HepG2 (cell line): Measurements from ENCODE around the gene TAF1A. TPM values are rescaled to one million over a fixed set of nuclear protein-coding genes. Genes with fewer than 3 reads are reported as not detected.

Experiments
- ATAC-seq: fragments of 200-7000 bp; cut with Tn5 transposase; 3 replicates; pipeline ENCODE4 v1.9.1; 2020; ENCODE audit warnings: mild to moderate bottlenecking, moderate library complexity
- BruUV-seq: library from RNA; stranded (reverse); fragments of 400-500 nt; replicated peaks from 2 replicates; lab custom pipeline; 2021; lab: Mats Ljungman, UMichigan
- CTCF ChIA-PET: fragments of 300-600 bp; formaldehyde crosslinking; extraction: SDS; loops from one replicate; lab custom pipeline; 2021; ENCODE audit warnings: low total read pairs, inconsistent platforms, low intra/inter-chr PET ratio; lab: Yijun Ruan, JAX
- POLR2A ChIA-PET: fragments of 350-600 bp; sonication (Branson Sonifier 250); formaldehyde crosslinking; loops from one replicate; lab custom pipeline; 2020; ENCODE audit warnings: antibody characterized with exemption, inconsistent platforms; lab: Yijun Ruan, JAX
- DNase-seq: peaks from one replicate; pipeline ENCODE4 v3.0.0-alpha.2; 2015; ENCODE audit warnings: low spot score
- FAIRE-seq: peaks from 3 replicates; lab custom pipeline; 2011; peaks lifted over from hg19 to GRCh38; lab: Jason Lieb, UNC
- H2AFZ ChIP-seq: one replicate; pipeline ENCODE4 v1.6.1; 2011; ENCODE audit warnings: low read length, inconsistent platforms
- H3K27ac ChIP-seq: fragments of 300-600 bp; 3 replicates; pipeline ENCODE4 v1.8.0; 2011; ENCODE audit warnings: mixed run types, mild to moderate bottlenecking, mixed read lengths, low read length, inconsistent platforms; ENCODE audit not compliant: insufficient read depth; ENCODE audit errors: extremely low read length
- H3K27me3 ChIP-seq, 2 experiments: fragments of 200-600 bp in 1 of 2; 2 replicates in 1 of 2; 3 replicates in 1 of 2; pipeline versions ENCODE4 v1.6.0 to v1.8.0; 2011; ENCODE audit warnings: low read length in 2 of 2, mild to moderate bottlenecking in 2 of 2, moderate library complexity in 2 of 2, inconsistent platforms in 1 of 2; ENCODE audit not compliant: insufficient read depth in 2 of 2, control insufficient read depth in 1 of 2
- H3K36me3 ChIP-seq, 2 experiments: fragments of 200-600 bp in 1 of 2; replicated peaks in 1 of 2; 2 replicates in 1 of 2; 3 replicates in 1 of 2; pipeline versions ENCODE4 v1.5.1 to v1.8.0; 2011; ENCODE audit warnings: low read length in 2 of 2, inconsistent platforms in 1 of 2; ENCODE audit not compliant: insufficient read depth in 2 of 2, control insufficient read depth in 1 of 2
- H3K4me1 ChIP-seq: 2 replicates; pipeline ENCODE4 v1.5.1; 2012; ENCODE audit warnings: low read length, inconsistent platforms; ENCODE audit not compliant: insufficient read depth
- H3K4me2 ChIP-seq: 2 replicates; pipeline ENCODE4 v1.6.0; 2011; ENCODE audit warnings: low read depth, low read length, inconsistent platforms
- H3K4me3 ChIP-seq, 3 experiments: fragments of 200-600 bp in 1 of 3; sonication (generic), shearing (Covaris generic) in 1 of 3; replicated peaks in 1 of 3; 2 replicates each; pipeline ENCODE4 v1.5.1; 2011 to 2016; ENCODE audit warnings: low read length in 3 of 3, inconsistent platforms in 2 of 3, low read depth in 2 of 3, mild to moderate bottlenecking in 2 of 3, control low read depth in 1 of 3, mixed read lengths in 1 of 3; ENCODE audit not compliant: insufficient read depth in 1 of 3
- H3K79me2 ChIP-seq: one replicate; pipeline ENCODE4 v1.6.1; 2011; ENCODE audit warnings: low read length, inconsistent platforms; ENCODE audit not compliant: insufficient read depth
- H3K9ac ChIP-seq: 2 replicates; pipeline ENCODE4 v1.6.0; 2011; ENCODE audit warnings: mild to moderate bottlenecking, low read depth, low read length, inconsistent platforms; ENCODE audit not compliant: insufficient read depth
- H3K9me3 ChIP-seq: 2 replicates; pipeline ENCODE4 v1.5.1; 2012; ENCODE audit warnings: mild to moderate bottlenecking, low read length
- H4K20me1 ChIP-seq: 2 replicates; pipeline ENCODE4 v1.6.0; 2011; ENCODE audit warnings: inconsistent platforms, mild to moderate bottlenecking, low read length, moderate library complexity; ENCODE audit not compliant: insufficient read depth
- CHCHD3 ChIP-seq: sonication (generic); formaldehyde crosslinking; IDR thresholded peaks from 2 replicates; pipeline ENCODE4 v1.8.0; 2022; ENCODE audit warnings: mild to moderate bottlenecking, missing genetic modification reagents, moderate library complexity
- NFKBIZ ChIP-seq: IDR thresholded peaks from 2 replicates; pipeline ENCODE4 v1.6.1; 2018; ENCODE audit warnings: missing genetic modification reagents, missing compliant biosample characterization
- RBAK ChIP-seq: sonication (generic); formaldehyde crosslinking; IDR thresholded peaks from 2 replicates; pipeline ENCODE4 v1.5.1; 2020; ENCODE audit warnings: mild to moderate bottlenecking, missing genetic modification reagents
- TBP ChIP-seq: sonication (generic); formaldehyde crosslinking; IDR thresholded peaks from 2 replicates; pipeline ENCODE4 v1.5.0; 2020; ENCODE audit warnings: missing genetic modification reagents
- ZBTB38 ChIP-seq: sonication (generic); formaldehyde crosslinking; IDR thresholded peaks from 2 replicates; pipeline ENCODE4 v1.5.1; 2020; ENCODE audit warnings: mild to moderate bottlenecking, missing genetic modification reagents
- ZNF292 ChIP-seq: sonication (generic); formaldehyde crosslinking; IDR thresholded peaks from 2 replicates; pipeline ENCODE4 v1.8.1; 2022; ENCODE audit warnings: mild to moderate bottlenecking, low read depth, missing genetic modification reagents, borderline replicate concordance
- ZNF414 ChIP-seq: sonication (generic); formaldehyde crosslinking; IDR thresholded peaks from 2 replicates; pipeline ENCODE4 v1.5.0; 2020; ENCODE audit warnings: missing genetic modification reagents
- WGBS: methylation state at CpG from one replicate; pipeline ENCODE4 v1.1.6; 2017; ENCODE audit warnings: low lambda C conversion rate; 5-methylcytosine and 5-hydroxymethylcytosine counted together
- in situ Hi-C: cut with HindIII; loops from 2 replicates; pipeline ENCODE4 v1.10.0; 2017; ENCODE audit warnings: low pct_unique_long_range_greater_than_20kb; ENCODE audit not compliant: extremely low pct_ligation_motif_present
- intact Hi-C: fragments of 100-400 bp; cut with micrococcal nuclease; formaldehyde crosslinking; loops from one replicate; pipeline ENCODE4 v1.10.0; 2022; ENCODE audit not compliant: unreplicated experiment
- polyA plus RNA-seq, 8 experiments: library from polyadenylated mRNA; depleted of rRNA in 3 of 8; stranded (reverse) in 7 of 8; unstranded in 1 of 8; fragments of >200 nt; fragmentation: Illumina TruSeq in 4 of 8; extraction: Trizol in 4 of 8; gene quantifications; 2 replicates each; pipeline versions ENCODE4 v1.2.1 to v1.2.3, GENCODE V29; 2011 to 2016; ENCODE audit warnings: low read depth in 4 of 8, missing spikeins in 1 of 8, mixed read lengths in 1 of 8; ENCODE audit not compliant: insufficient read depth in 1 of 8
- total RNA-seq, 5 experiments: library from RNA; depleted of rRNA; stranded (reverse); fragments of >200 nt; fragmentation: Illumina TruSeq; extraction: Trizol; gene quantifications; 2 replicates each; pipeline ENCODE4 v1.2.3, GENCODE V29; 2016; ENCODE audit warnings: low read depth in 1 of 5
- TF ChIP-seq, protein P1 (sequence below): IDR thresholded peaks from 2 replicates; pipeline ENCODE4 v1.6.1; 2016; ENCODE audit warnings: mild to moderate bottlenecking
- TF ChIP-seq, protein P2 (sequence below): sonication (generic); formaldehyde crosslinking; IDR thresholded peaks from 2 replicates; pipeline ENCODE4 v1.5.0; 2020; ENCODE audit warnings: mild to moderate bottlenecking, missing genetic modification reagents, borderline replicate concordance
- TF ChIP-seq, protein P3 (sequence below): sonication (generic); formaldehyde crosslinking; IDR thresholded peaks from 2 replicates; pipeline ENCODE4 v1.5.0; 2020; ENCODE audit warnings: missing genetic modification reagents, mild to moderate bottlenecking, borderline replicate concordance
- TF ChIP-seq, protein P4 (sequence below), 2 experiments: sonication (generic) in 1 of 2; formaldehyde crosslinking in 1 of 2; IDR thresholded peaks; 2 replicates each; pipeline versions ENCODE4 v1.4.0 to v1.6.1; 2018 to 2020; ENCODE audit warnings: missing genetic modification reagents in 2 of 2, borderline replicate concordance in 1 of 2, low read depth in 1 of 2, mild to moderate bottlenecking in 1 of 2, missing biosample characterization in 1 of 2

The TAF1A gene
- total and polyA plus RNA-seq, 2 of the 13 experiments (the other 11 are each of a cell fraction or from before 2014, with no cell fraction given): 3.3 to 10.7 TPM

DNA sequence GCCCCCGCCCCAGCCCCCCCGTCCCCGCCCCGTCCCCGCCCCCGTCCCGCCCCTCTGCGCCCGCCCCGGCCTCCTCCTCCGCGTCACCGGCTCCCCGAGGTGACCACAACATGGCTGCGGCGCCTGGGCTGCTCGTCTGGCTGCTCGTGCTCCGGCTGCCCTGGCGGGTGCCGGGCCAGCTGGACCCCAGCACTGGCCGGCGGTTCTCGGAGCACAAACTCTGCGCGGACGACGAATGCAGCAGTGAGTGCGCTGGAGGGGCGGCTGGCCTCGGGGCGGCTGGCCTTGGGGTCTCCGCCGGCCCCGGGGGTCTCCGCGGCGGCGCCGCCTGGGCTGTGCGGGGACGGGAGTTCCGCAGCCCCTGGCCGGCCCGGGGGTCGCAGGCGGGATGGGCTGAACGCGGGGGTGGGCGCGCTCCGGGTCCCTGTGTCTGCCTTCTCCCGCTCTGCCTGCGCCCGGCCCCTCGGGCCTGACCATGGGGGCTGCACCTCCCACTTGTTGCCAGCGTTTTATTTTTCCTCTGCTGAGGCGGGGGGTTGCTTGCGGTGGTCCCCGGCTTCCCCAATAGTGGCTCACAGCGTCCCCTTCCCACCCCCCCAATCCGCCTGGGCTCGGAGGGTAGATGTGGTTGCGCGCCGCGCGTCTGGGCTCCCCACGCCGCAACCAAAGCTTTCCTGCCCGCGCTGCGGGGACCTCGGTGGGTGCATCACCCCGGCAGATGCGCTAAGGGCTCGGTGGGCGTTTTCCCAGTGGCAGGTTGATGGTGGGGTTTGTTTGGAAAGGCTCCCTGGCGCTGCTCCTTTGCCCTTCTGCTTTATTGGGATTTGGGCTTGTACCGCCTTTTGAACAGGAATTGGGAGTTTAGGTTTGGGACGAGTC, 28.5 kb upstream of the TAF1A start, which contains the start of gene MIA3:
MIA3 (plus strand) TSS at position 97 of the 879 bp plus-strand sequence; CDS start at position 111, 14 bp downstream.
- Histone ChIP-seq H3K9ac (peak within 1 kb of the TSS; percentile 87), H2AFZ (no peak within 1 kb of the TSS), H3K79me2 (peaks cover 17% of the 10 kb centered on the region), H3K4me1 (peaks cover 38% of the 10 kb centered on the region), H3K9me3 (no peaks in the 10 kb centered on the region), H3K4me3 (peak within 1 kb of the TSS; percentile 87 to 95 (median 92)), H3K36me3 (peaks cover 0 to 11% of the 10 kb centered on the region in 2 experiments; a peak in 3 of 5 replicates), H3K27me3 (no peaks in the 10 kb centered on the region), H3K4me2 (peak within 1 kb of the TSS; percentile 90), H3K27ac (peak within 1 kb of the TSS; percentile 55), H4K20me1 (0 out of 2 replicates have a peak, but pooled peaks cover 6% of the 10 kb centered on the region)
- FAIRE-seq (no peak), DNase-seq (peak; percentile 39), ATAC-seq (peak; percentile 80)
- ChIA-PET POLR2A (interaction anchor here (1.4 to 1.5 kb wide), 2 partner anchors 26 to 62 kb away, joined by 3 to 4 read pairs; no protein-coding TSS in a partner anchor), CTCF (no interaction called here)
- no TSS peak for BruUV-seq
- intact Hi-C loops: loop anchor here (2.0 to 5.0 kb wide), 3 partner anchors 29 to 1831 kb away; partner anchors contain the start of genes HHIPL2, MTARC1 and TAF1A
- 2% methylated on average over 9 of the region's 81 CpGs for WGBS
- in situ Hi-C loops: no loop called here
- TF ChIP-seq RBAK: no peak
- TF ChIP-seq ZBTB38: no peak
- TF ChIP-seq, protein P1, sequence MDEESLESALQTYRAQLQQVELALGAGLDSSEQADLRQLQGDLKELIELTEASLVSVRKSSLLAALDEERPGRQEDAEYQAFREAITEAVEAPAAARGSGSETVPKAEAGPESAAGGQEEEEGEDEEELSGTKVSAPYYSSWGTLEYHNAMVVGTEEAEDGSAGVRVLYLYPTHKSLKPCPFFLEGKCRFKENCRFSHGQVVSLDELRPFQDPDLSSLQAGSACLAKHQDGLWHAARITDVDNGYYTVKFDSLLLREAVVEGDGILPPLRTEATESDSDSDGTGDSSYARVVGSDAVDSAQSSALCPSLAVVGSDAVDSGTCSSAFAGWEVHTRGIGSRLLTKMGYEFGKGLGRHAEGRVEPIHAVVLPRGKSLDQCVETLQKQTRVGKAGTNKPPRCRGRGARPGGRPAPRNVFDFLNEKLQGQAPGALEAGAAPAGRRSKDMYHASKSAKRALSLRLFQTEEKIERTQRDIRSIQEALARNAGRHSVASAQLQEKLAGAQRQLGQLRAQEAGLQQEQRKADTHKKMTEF: no peak
- TF ChIP-seq, protein P2, sequence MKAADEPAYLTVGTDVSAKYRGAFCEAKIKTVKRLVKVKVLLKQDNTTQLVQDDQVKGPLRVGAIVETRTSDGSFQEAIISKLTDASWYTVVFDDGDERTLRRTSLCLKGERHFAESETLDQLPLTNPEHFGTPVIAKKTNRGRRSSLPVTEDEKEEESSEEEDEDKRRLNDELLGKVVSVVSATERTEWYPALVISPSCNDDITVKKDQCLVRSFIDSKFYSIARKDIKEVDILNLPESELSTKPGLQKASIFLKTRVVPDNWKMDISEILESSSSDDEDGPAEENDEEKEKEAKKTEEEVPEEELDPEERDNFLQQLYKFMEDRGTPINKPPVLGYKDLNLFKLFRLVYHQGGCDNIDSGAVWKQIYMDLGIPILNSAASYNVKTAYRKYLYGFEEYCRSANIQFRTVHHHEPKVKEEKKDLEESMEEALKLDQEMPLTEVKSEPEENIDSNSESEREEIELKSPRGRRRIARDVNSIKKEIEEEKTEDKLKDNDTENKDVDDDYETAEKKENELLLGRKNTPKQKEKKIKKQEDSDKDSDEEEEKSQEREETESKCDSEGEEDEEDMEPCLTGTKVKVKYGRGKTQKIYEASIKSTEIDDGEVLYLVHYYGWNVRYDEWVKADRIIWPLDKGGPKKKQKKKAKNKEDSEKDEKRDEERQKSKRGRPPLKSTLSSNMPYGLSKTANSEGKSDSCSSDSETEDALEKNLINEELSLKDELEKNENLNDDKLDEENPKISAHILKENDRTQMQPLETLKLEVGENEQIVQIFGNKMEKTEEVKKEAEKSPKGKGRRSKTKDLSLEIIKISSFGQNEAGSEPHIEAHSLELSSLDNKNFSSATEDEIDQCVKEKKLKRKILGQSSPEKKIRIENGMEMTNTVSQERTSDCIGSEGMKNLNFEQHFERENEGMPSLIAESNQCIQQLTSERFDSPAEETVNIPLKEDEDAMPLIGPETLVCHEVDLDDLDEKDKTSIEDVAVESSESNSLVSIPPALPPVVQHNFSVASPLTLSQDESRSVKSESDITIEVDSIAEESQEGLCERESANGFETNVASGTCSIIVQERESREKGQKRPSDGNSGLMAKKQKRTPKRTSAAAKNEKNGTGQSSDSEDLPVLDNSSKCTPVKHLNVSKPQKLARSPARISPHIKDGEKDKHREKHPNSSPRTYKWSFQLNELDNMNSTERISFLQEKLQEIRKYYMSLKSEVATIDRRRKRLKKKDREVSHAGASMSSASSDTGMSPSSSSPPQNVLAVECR (CRISPR knock-in tag): peak; percentile 69
- no peak for TF ChIP-seq TBP (CRISPR knock-in tag)
- TF ChIP-seq, protein P3, sequence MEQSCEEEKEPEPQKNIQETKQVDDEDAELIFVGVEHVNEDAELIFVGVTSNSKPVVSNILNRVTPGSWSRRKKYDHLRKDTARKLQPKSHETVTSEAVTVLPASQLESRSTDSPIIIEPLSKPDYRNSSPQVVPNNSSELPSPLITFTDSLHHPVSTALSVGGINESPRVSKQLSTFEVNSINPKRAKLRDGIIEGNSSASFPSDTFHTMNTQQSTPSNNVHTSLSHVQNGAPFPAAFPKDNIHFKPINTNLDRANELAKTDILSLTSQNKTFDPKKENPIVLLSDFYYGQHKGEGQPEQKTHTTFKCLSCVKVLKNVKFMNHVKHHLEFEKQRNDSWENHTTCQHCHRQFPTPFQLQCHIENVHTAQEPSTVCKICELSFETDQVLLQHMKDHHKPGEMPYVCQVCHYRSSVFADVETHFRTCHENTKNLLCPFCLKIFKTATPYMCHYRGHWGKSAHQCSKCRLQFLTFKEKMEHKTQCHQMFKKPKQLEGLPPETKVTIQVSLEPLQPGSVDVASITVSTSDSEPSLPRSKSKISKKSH (CRISPR knock-in tag): no peak
- TF ChIP-seq ZNF292 (CRISPR knock-in tag): no peak
- TF ChIP-seq, protein P4, sequence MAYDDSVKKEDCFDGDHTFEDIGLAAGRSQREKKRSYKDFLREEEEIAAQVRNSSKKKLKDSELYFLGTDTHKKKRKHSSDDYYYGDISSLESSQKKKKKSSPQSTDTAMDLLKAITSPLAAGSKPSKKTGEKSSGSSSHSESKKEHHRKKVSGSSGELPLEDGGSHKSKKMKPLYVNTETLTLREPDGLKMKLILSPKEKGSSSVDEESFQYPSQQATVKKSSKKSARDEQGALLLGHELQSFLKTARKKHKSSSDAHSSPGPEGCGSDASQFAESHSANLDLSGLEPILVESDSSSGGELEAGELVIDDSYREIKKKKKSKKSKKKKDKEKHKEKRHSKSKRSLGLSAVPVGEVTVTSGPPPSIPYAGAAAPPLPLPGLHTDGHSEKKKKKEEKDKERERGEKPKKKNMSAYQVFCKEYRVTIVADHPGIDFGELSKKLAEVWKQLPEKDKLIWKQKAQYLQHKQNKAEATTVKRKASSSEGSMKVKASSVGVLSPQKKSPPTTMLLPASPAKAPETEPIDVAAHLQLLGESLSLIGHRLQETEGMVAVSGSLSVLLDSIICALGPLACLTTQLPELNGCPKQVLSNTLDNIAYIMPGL (CRISPR knock-in tag; IDR thresholded peaks at IDR 0.05; ENCODE audit: borderline replicate concordance in 1 of 2, low read depth in 1 of 2): peak in 1 of 2 experiments; percentile 67; a peak in 2 of 4 replicates
- TF ChIP-seq CHCHD3 (CRISPR knock-in tag): no peak
- TF ChIP-seq NFKBIZ (CRISPR knock-in tag): no peak
- TF ChIP-seq ZNF414 (CRISPR knock-in tag): no peak
